Measurements from ENCODE around the gene PPM1B.

PPM1B gene

DNA sequence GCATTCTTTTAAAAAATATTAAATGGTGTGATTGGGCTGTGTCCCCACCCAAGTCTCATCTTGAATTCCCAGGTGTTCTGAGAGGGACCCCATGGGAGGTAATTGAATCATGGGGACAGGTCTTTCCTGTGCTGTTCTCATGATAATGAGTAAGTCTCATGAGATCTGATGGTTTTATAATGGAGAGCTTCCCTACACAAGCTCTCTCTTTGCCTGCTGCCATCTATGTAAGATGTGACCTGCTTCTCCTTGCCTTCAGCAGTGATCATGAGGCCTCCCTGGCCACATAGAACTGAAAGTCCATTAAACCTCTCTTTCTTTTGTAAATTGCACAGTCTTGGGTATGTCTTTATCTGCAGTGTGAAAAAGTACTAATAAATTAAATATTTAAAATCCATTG lies 10.3 kb downstream of the PPM1B start:
- no peak overlapping the region for H3K4me3 ChIP-seq (ENCODE audit: low read depth in 1 of 2, low read length in 1 of 2)
- no peaks in the 10 kb centered on the region for H3K27me3 ChIP-seq
- peaks cover 16 to 40% of the 10 kb centered on the region in 2 experiments for H3K4me1 ChIP-seq (ENCODE audit: control insufficient read depth in 1 of 2, insufficient read depth in 1 of 2, low read depth in 1 of 2, low read length in 1 of 2)
- TF ChIP-seq, protein P1, sequence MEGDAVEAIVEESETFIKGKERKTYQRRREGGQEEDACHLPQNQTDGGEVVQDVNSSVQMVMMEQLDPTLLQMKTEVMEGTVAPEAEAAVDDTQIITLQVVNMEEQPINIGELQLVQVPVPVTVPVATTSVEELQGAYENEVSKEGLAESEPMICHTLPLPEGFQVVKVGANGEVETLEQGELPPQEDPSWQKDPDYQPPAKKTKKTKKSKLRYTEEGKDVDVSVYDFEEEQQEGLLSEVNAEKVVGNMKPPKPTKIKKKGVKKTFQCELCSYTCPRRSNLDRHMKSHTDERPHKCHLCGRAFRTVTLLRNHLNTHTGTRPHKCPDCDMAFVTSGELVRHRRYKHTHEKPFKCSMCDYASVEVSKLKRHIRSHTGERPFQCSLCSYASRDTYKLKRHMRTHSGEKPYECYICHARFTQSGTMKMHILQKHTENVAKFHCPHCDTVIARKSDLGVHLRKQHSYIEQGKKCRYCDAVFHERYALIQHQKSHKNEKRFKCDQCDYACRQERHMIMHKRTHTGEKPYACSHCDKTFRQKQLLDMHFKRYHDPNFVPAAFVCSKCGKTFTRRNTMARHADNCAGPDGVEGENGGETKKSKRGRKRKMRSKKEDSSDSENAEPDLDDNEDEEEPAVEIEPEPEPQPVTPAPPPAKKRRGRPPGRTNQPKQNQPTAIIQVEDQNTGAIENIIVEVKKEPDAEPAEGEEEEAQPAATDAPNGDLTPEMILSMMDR (IDR thresholded peaks at IDR 0.05): no peak
- peaks cover 7% of the 10 kb centered on the region for H3K36me3 ChIP-seq
- H3K9me3 ChIP-seq: no peaks in the 10 kb centered on the region
- H3K27ac ChIP-seq: peak overlapping the region; percentile 4

GRCh38 chr2:44181648-44182047 lies 13.0 kb downstream of the PPM1B start:
- TF ChIP-seq, protein P1 (IDR thresholded peaks at IDR 0.05): no peak
- Histone ChIP-seq H3K9me3 (no peaks in the 10 kb centered on the region), H3K4me3 (ENCODE audit: low read depth in 1 of 2, low read length in 1 of 2) (no peak overlapping the region), H3K4me1 (ENCODE audit: control insufficient read depth in 1 of 2, insufficient read depth in 1 of 2, low read depth in 1 of 2, low read length in 1 of 2) (peaks cover 23 to 46% of the 10 kb centered on the region in 2 experiments), H3K27ac (peak overlapping the region; percentile 61), H3K27me3 (no peaks in the 10 kb centered on the region), H3K36me3 (peaks cover 7% of the 10 kb centered on the region)

GRCh38 chr2:44184106-44184505 lies 15.4 kb downstream of the PPM1B start:
- peaks cover 7% of the 10 kb centered on the region for H3K36me3 ChIP-seq
- TF ChIP-seq, protein P1 (IDR thresholded peaks at IDR 0.05): no peak
- H3K27ac ChIP-seq: peak overlapping the region; percentile 45
- no peaks in the 10 kb centered on the region for H3K9me3 ChIP-seq
- H3K27me3 ChIP-seq: no peaks in the 10 kb centered on the region
- no peak overlapping the region for H3K4me3 ChIP-seq (ENCODE audit: low read depth in 1 of 2, low read length in 1 of 2)
- H3K4me1 ChIP-seq (ENCODE audit: control insufficient read depth in 1 of 2, insufficient read depth in 1 of 2, low read depth in 1 of 2, low read length in 1 of 2): peaks cover 43 to 63% of the 10 kb centered on the region in 2 experiments

DNA sequence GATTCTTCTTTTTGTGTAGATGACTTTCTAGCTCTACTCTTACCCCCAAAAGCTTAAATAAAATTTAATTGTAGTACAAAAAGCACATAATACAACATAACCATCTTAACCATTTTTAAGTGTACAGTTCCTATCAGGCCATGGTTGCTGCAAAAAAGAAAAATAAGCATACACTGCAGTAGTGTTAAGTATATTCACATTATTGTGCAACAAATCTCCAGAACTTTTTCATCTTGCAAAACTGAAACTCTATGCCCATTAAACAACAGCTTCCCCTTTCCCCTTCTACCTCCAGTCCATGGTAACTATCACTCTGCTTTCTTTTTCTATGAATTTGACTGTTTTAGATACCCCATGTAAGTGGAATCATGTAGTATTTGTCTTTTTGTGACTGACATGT lies 18.1 kb downstream of the PPM1B start:
- no peaks in the 10 kb centered on the region for H3K36me3 ChIP-seq
- no peak overlapping the region for H3K4me3 ChIP-seq (ENCODE audit: low read depth in 1 of 2, low read length in 1 of 2)
- TF ChIP-seq, protein P1 (IDR thresholded peaks at IDR 0.05): no peak
- no peaks in the 10 kb centered on the region for H3K27me3 ChIP-seq
- no peaks in the 10 kb centered on the region for H3K9me3 ChIP-seq
- H3K27ac ChIP-seq: peak overlapping the region; percentile 70
- H3K4me1 ChIP-seq (ENCODE audit: control insufficient read depth in 1 of 2, insufficient read depth in 1 of 2, low read depth in 1 of 2, low read length in 1 of 2): peaks cover 30 to 46% of the 10 kb centered on the region in 2 experiments

DNA sequence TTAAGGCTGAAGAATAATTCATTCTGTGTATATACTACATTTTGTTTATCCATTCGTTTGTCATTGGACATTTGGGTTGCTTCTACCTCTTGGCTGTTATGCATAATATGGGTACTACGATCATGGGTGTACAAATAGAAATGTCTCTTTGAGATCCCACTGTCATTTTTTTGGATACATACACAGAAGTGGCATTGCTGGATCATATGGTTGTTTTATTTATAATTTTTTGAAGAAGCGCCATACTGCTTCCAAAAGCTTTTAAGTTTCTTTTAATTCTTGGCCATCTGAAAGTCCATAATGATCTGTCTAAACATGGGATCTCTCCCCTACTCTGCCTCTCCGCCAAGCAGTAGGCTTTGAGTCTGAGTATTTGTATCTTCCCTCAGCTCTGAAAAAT lies 18.6 kb downstream of the PPM1B start:
- TF ChIP-seq, protein P1 (IDR thresholded peaks at IDR 0.05): no peak
- peaks cover 29 to 44% of the 10 kb centered on the region in 2 experiments for H3K4me1 ChIP-seq (ENCODE audit: control insufficient read depth in 1 of 2, insufficient read depth in 1 of 2, low read depth in 1 of 2, low read length in 1 of 2)
- H3K9me3 ChIP-seq: no peaks in the 10 kb centered on the region
- no peak overlapping the region for H3K4me3 ChIP-seq (ENCODE audit: low read depth in 1 of 2, low read length in 1 of 2)
- H3K36me3 ChIP-seq: no peaks in the 10 kb centered on the region
- H3K27me3 ChIP-seq: no peaks in the 10 kb centered on the region
- peak overlapping the region; percentile 70 for H3K27ac ChIP-seq

- Histone ChIP-seq H3K4me3 (ENCODE audit: low read depth in 1 of 2, low read length in 1 of 2) (no peak overlapping the region), H3K27ac (peak overlapping the region; percentile 71), H3K36me3 (no peaks in the 10 kb centered on the region), H3K4me1 (ENCODE audit: control insufficient read depth in 1 of 2, insufficient read depth in 1 of 2, low read depth in 1 of 2, low read length in 1 of 2) (peaks cover 29 to 39% of the 10 kb centered on the region in 2 experiments), H3K9me3 (no peaks in the 10 kb centered on the region), H3K27me3 (no peaks in the 10 kb centered on the region)
- TF ChIP-seq, protein P1 (IDR thresholded peaks at IDR 0.05): no peak
These were observed 20.0 kb downstream of the PPM1B start for GRCh38 chr2:44188696-44189095.

Measured in neutrophil (primary cell).